ENCODE data around the gene FLAD1. TPM values are rescaled to one million over a fixed set of nuclear protein-coding genes. Genes with fewer than 3 reads are reported as not detected.
A peak's percentile ranks its signal among the peaks of the same experiment; 100 is the strongest.

FLAD1 gene
- total and polyA plus RNA-seq, 2 of the 8 experiments (the other 6 are each of a cell fraction or from before 2014, with no cell fraction given): 104 to 143 TPM

DNA sequence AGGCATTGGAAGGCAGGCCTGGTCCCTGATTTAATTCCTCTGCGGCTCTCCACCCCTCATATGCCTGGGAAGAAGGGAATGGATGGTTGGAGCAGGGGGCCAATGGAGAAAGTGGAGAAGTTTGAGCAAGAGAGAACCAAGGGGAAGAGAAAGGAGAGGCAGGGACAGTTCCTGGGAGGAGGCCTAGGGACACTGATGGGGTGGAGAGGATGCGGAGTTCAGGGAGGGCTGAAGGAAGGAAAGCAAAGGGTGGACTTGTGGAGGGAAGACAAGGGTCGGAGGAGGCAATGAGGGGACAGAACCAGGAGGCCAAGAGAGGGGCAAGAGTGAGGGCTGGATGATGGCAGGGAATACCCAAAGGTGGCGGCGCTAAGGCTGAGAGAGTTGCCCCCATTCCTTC is 26.6 kb downstream of the FLAD1 start:
- Histone ChIP-seq H2BK5ac (ENCODE audit: low read depth, low read length) (0 out of 2 replicates have a peak overlapping the region, but pooled peaks have one; percentile 44), H2BK12ac (ENCODE audit: low read depth, low read length) (peak overlapping the region; percentile 33; the same call in 1 of the 2 replicates), H3K4me3 (ENCODE audit: extremely low read depth in 1 of 4, insufficient read depth in 2 of 4, low read depth in 3 of 4, low read length in 4 of 4) (no peak overlapping the region), H3K14ac (ENCODE audit: insufficient read length) (no peak overlapping the region), H4K20me1 (replicated peaks in 1 of 2; ENCODE audit: control insufficient read depth in 1 of 2, insufficient read depth in 2 of 2, low read length in 2 of 2) (peaks cover 0 to 15% of the 10 kb centered on the region in 2 experiments), H2BK20ac (ENCODE audit: low read length) (0 out of 2 replicates have a peak overlapping the region, but pooled peaks have one; percentile 7), H3K4me1 (replicated peaks in 1 of 4; ENCODE audit: control insufficient read depth in 3 of 4, insufficient read depth in 4 of 4, low read length in 3 of 4) (peaks cover 9 to 58% (median 38%) of the 10 kb centered on the region in 4 experiments), H3K9ac (replicated peaks in 1 of 4; ENCODE audit: extremely low read depth in 1 of 4, low read depth in 3 of 4, low read length in 3 of 4) (no peak overlapping the region), H2BK15ac (ENCODE audit: low read length) (peak overlapping the region; percentile 65; the same call in 1 of the 2 replicates), H2AK5ac (ENCODE audit: low read depth, low read length) (peak overlapping the region; percentile 82; the same call in 1 of the 2 replicates), H3K23me2 (ENCODE audit: low read depth, low read length) (no peaks in the 10 kb centered on the region; the same call in 1 of the 2 replicates), H4K8ac (ENCODE audit: extremely low read depth, insufficient read depth, low read length) (no peak overlapping the region), H3K79me2 (ENCODE audit: control insufficient read depth in 1 of 2, insufficient read depth in 2 of 2, low read length in 2 of 2) (peaks cover 0 to 50% of the 10 kb centered on the region in 2 experiments; a peak in 3 of 4 replicates), H3K36me3 (ENCODE audit: control insufficient read depth in 2 of 4, insufficient read depth in 4 of 4, low read length in 3 of 4) (peaks cover 0 to 9% (median 4%) of the 10 kb centered on the region in 4 experiments; a peak in 5 of 8 replicates), H3K9me3 (ENCODE audit: insufficient read depth in 2 of 2, low read depth in 1 of 2, low read length in 1 of 2) (no peaks in the 10 kb centered on the region), H4K91ac (replicated peaks; ENCODE audit: insufficient read length, low read length) (no peak overlapping the region), H3K56ac (replicated peaks; ENCODE audit: insufficient read length, low read depth, low read length) (no peak overlapping the region), H4K5ac (ENCODE audit: insufficient read length, low read depth, low read length) (no peak overlapping the region), H3K4me2 (ENCODE audit: insufficient read depth in 1 of 2, low read depth in 2 of 2, low read length in 2 of 2) (0 out of 4 replicates have a peak overlapping the region, but pooled peaks of 1 of the 2 experiments have one; percentile 8), H2BK120ac (replicated peaks; ENCODE audit: low read depth, low read length) (no peak overlapping the region), H3K79me1 (ENCODE audit: low read depth, low read length) (peaks cover 20% of the 10 kb centered on the region), H3K23ac (ENCODE audit: insufficient read length) (no peak overlapping the region), H2AFZ (ENCODE audit: low read length) (no peak overlapping the region), H3K4ac (replicated peaks; ENCODE audit: insufficient read length, low read depth, low read length) (no peak overlapping the region), H3K27me3 (replicated peaks in 1 of 4; ENCODE audit: control insufficient read depth in 3 of 4, extremely low read depth in 1 of 4, insufficient read depth in 3 of 4, low read length in 3 of 4) (no peaks in the 10 kb centered on the region), H3K18ac (ENCODE audit: extremely low read depth, low read length) (no peak overlapping the region; the same call in 1 of the 2 replicates), H3K27ac (ENCODE audit: low read depth, low read length) (0 out of 2 replicates have a peak overlapping the region, but pooled peaks have one; percentile 30)
- ChIA-PET POLR2A (ENCODE audit: partially characterized antibody) (interaction anchor here (0.7 to 14.8 kb wide), 5 partner anchors 6 to 399 kb away, joined by 3 to 128 read pairs (median 29); partner anchors contain the start of genes CKS1B, FLAD1, LENEP and SHC1), CTCF (ENCODE audit: partially characterized antibody) (interaction anchor here (1.1 to 18.6 kb wide), 3 partner anchors 12 to 52 kb away, joined by 3 to 354 read pairs (median 258); partner anchors contain the start of genes ADAM15, LENEP and ZBTB7B)
- 94% methylated on average over 5 of the region's 5 CpGs; no CpG with 5 or more reads in 1 of the 2 experiments for WGBS, 2 experiments (ENCODE audit: extremely low coverage in 1 of 2, insufficient coverage in 1 of 2, insufficient read length in 1 of 2, insufficient replicate concordance in 2 of 2, low coverage in 1 of 2, low lambda C conversion rate in 2 of 2, missing lambda C conversion rate in 1 of 2)
- FAIRE-seq (no peak), DNase-seq (ENCODE audit: low read depth in 1 of 2, low spot score in 2 of 2) (no peak)
- no peak for TF ChIP-seq TAF1 (IDR thresholded peaks at IDR 0.05; ENCODE audit: low read depth, low read length)
- no peak for TF ChIP-seq CBX8 (IDR thresholded peaks at IDR 0.05; ENCODE audit: borderline replicate concordance, low read depth, low read length)
- TF ChIP-seq, protein P1, sequence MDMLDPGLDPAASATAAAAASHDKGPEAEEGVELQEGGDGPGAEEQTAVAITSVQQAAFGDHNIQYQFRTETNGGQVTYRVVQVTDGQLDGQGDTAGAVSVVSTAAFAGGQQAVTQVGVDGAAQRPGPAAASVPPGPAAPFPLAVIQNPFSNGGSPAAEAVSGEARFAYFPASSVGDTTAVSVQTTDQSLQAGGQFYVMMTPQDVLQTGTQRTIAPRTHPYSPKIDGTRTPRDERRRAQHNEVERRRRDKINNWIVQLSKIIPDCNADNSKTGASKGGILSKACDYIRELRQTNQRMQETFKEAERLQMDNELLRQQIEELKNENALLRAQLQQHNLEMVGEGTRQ (IDR thresholded peaks at IDR 0.05; ENCODE audit: low read length): no peak
- TF ChIP-seq POLR2A (IDR thresholded peaks at IDR 0.05; ENCODE audit: control extremely low read depth in 1 of 2, low read depth in 2 of 2, low read length in 2 of 2): no peak
- TF ChIP-seq SP2 (IDR thresholded peaks at IDR 0.05; ENCODE audit: low read length): no peak
- no peak for TF ChIP-seq SRF (IDR thresholded peaks at IDR 0.05; ENCODE audit: low read depth, low read length)
- no peak for TF ChIP-seq POU5F1 (IDR thresholded peaks at IDR 0.05; ENCODE audit: low read depth, low read length)
- TF ChIP-seq SIN3A (conservative IDR thresholded peaks at IDR 0.05 in 1 of 2, IDR thresholded peaks at IDR 0.05 in 1 of 2; ENCODE audit: low read depth in 1 of 2, low read length in 2 of 2): no peak
- TF ChIP-seq SP1 (IDR thresholded peaks at IDR 0.05; ENCODE audit: low read depth, low read length): no peak
- no peak for TF ChIP-seq CHD2 (IDR thresholded peaks at IDR 0.05; ENCODE audit: low read length)
- TF ChIP-seq SAP30 (IDR thresholded peaks at IDR 0.05; ENCODE audit: insufficient read depth, insufficient replicate concordance, low read length): no peak
- TF ChIP-seq GTF2F1 (IDR thresholded peaks at IDR 0.05; ENCODE audit: borderline replicate concordance, low read depth, low read length): no peak

Data from H1 (cell line).